CD4-positive, alpha-beta memory T cell (primary cell): ENCODE results near the gene THEM5. TPM values are rescaled to one million over a fixed set of nuclear protein-coding genes. Genes with fewer than 3 reads are reported as not detected.

Experiments used
- CTCF ChIA-PET: fragments of 350-600 bp; sonication (Branson Sonifier 250); formaldehyde crosslinking; loops from one replicate; lab custom pipeline; 2021; ENCODE audit warnings: inconsistent platforms; ENCODE audit not compliant: partially characterized antibody; lab: Charles Lee
- POLR2A ChIA-PET: fragments of 350-600 bp; sonication (Branson Sonifier 250); formaldehyde crosslinking; loops from one replicate; lab custom pipeline; 2021; ENCODE audit not compliant: partially characterized antibody; lab: Charles Lee
- DNase-seq, 5 donors: peaks; one replicate each; pipeline versions ENCODE4 v3.0.0 to v3.0.0-alpha.2; 2020 to 2022; ENCODE audit warnings: mixed read lengths in 1 of 5
- H3K27ac ChIP-seq: one replicate; pipeline ENCODE4 v1.7.0; 2013; ENCODE audit warnings: low read depth, low read length
- H3K27me3 ChIP-seq: 2 replicates; pipeline ENCODE4 v1.7.0; 2013; ENCODE audit warnings: mild to moderate bottlenecking, low read length, moderate library complexity; ENCODE audit not compliant: insufficient read depth
- H3K36me3 ChIP-seq: 2 replicates; pipeline ENCODE4 v1.7.0; 2013; ENCODE audit warnings: mild to moderate bottlenecking, low read length, moderate library complexity; ENCODE audit not compliant: insufficient read depth
- H3K4me1 ChIP-seq: 2 replicates; pipeline ENCODE4 v1.7.0; 2013; ENCODE audit warnings: mild to moderate bottlenecking, low read length, moderate library complexity; ENCODE audit not compliant: insufficient read depth
- H3K4me3 ChIP-seq, 2 donors: one replicate each; pipeline ENCODE4 v1.7.0; 2013; ENCODE audit warnings: low read length in 2 of 2, mild to moderate bottlenecking in 1 of 2
- H3K9me3 ChIP-seq, 2 donors: one replicate each; pipeline ENCODE4 v1.7.0; 2013; ENCODE audit warnings: low read length in 2 of 2, control low read depth in 1 of 2; ENCODE audit not compliant: control insufficient read depth in 1 of 2
- H3K27ac Mint-ChIP-seq, 7 donors: one replicate each; pipeline ENCODE4 v1.8.0; 2020 to 2021; ENCODE audit warnings: mixed read lengths in 7 of 7, mild to moderate bottlenecking in 6 of 7, inconsistent platforms in 3 of 7, moderate library complexity in 3 of 7
- H3K27me3 Mint-ChIP-seq, 2 donors: one replicate each; pipeline ENCODE4 v1.8.0; 2020 to 2021; ENCODE audit warnings: mixed read lengths in 2 of 2
- H3K36me3 Mint-ChIP-seq, 2 donors: one replicate each; pipeline ENCODE4 v1.8.0; 2020 to 2021; ENCODE audit warnings: mixed read lengths in 2 of 2, inconsistent platforms in 1 of 2, mild to moderate bottlenecking in 1 of 2
- H3K4me1 Mint-ChIP-seq, 4 donors: one replicate each; pipeline ENCODE4 v1.8.0; 2020 to 2021; ENCODE audit warnings: mixed read lengths in 4 of 4, mild to moderate bottlenecking in 1 of 4
- H3K4me3 Mint-ChIP-seq, 8 donors: one replicate each; pipeline ENCODE4 v1.8.0; 2020 to 2021; ENCODE audit warnings: mixed read lengths in 8 of 8, mild to moderate bottlenecking in 7 of 8, moderate library complexity in 6 of 8, inconsistent platforms in 3 of 8
- H3K9me3 Mint-ChIP-seq, 8 donors: one replicate each; pipeline ENCODE4 v1.8.0; 2020 to 2021; ENCODE audit warnings: mixed read lengths in 8 of 8, mild to moderate bottlenecking in 5 of 8, inconsistent platforms in 3 of 8, moderate library complexity in 1 of 8
- intact Hi-C: fragments of 100-400 bp; cut with micrococcal nuclease; formaldehyde crosslinking; loops from one replicate; pipeline ENCODE4 v1.15.1; 2023
- polyA plus RNA-seq, 2 donors: library from polyadenylated mRNA; unstranded; fragments of 300-500 nt; fragmentation: Illumina TruSeq; gene quantifications; one replicate each; pipeline ENCODE4 v1.2.3, GENCODE V29; 2021
- total RNA-seq, 2 experiments: library from RNA; stranded (reverse); gene quantifications; one replicate each; pipeline ENCODE4 v1.2.3, GENCODE V29; 2021

Gene THEM5
- total and polyA plus RNA-seq, 4 experiments from 2014 or later, result 0.40 TPM; not detected in 3

GRCh38 chr1:151837884-151838221, 15.7 kb downstream of the THEM5 start:
- ChIA-PET POLR2A (interaction anchor here (0.7 to 7.5 kb wide), 13 partner anchors 8 to 393 kb away, joined by 3 to 127 read pairs (median 5); partner anchors contain the start of genes RORC, S100A10, TDRKH and THEM4), CTCF (interaction anchor here (1.1 to 5.7 kb wide), 4 partner anchors 10 to 243 kb away, joined by 3 to 69 read pairs (median 20); partner anchors contain the start of gene MRPL9)
- Mint-ChIP-seq H3K36me3 (peaks cover 0 to 7% of the 10 kb centered on the region in 2 donors), H3K4me3 (peak overlapping the region; percentile 73 to 97 (median 93)), H3K27ac (peak overlapping the region; percentile 87 to 99 (median 97)), H3K9me3 (peaks cover 0 to 3% (median 0%) of the 10 kb centered on the region in 8 donors), H3K4me1 (peaks cover 40 to 84% (median 67%) of the 10 kb centered on the region in 4 donors), H3K27me3 (no peaks in the 10 kb centered on the region)
- Histone ChIP-seq H3K27me3 (no peaks in the 10 kb centered on the region), H3K27ac (peak overlapping the region; percentile 75), H3K4me1 (peaks cover 73% of the 10 kb centered on the region), H3K9me3 (no peaks in the 10 kb centered on the region), H3K4me3 (peak overlapping the region; percentile 24 to 83), H3K36me3 (no peaks in the 10 kb centered on the region)
- intact Hi-C loops, result loop anchor here (1.0 to 5.0 kb wide), 7 partner anchors 69 to 381 kb away; partner anchors contain the start of genes MRPL9, POGZ, SNX27 and THEM4
- DNase-seq, result no peak

DNA sequence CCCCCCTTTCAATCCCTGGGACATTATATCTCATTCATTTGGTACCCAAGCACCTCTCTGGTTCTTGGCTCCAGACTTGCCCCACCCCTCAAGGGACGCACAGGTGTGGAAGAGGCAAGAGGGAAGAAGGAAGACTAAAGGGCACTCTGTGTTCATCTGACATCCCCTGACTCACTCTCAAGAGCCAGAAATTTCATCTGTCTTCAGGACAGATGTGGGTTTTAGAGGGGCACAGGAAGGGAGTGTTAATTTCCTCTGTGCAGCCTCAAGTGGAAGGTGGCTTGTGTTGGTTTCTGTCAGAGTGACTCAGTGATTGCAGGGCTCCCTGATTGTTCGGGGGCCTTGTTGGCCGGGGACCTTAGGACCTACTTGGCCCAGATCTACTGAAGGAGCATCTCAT, 16.3 kb downstream of the THEM5 start:
- Mint-ChIP-seq H3K27ac (peak overlapping the region; percentile 87 to 99 (median 97)), H3K27me3 (no peaks in the 10 kb centered on the region), H3K36me3 (peaks cover 0 to 7% of the 10 kb centered on the region in 2 donors), H3K9me3 (peaks cover 0 to 3% (median 0%) of the 10 kb centered on the region in 8 donors), H3K4me1 (peaks cover 44 to 91% (median 72%) of the 10 kb centered on the region in 4 donors), H3K4me3 (peak overlapping the region; percentile 73 to 97 (median 93))
- no peaks in the 10 kb centered on the region for H3K9me3 ChIP-seq
- CTCF ChIA-PET, result interaction anchor here (0.7 to 5.7 kb wide), 30 partner anchors 9 to 393 kb away, joined by 3 to 69 read pairs (median 6); partner anchors contain the start of genes MRPL9 and TDRKH
- H3K4me3 ChIP-seq, result peak overlapping the region; percentile 24 to 83
- H3K4me1 ChIP-seq, result peaks cover 80% of the 10 kb centered on the region
- H3K27ac ChIP-seq, result peak overlapping the region; percentile 75
- intact Hi-C loops, result loop anchor here (5.0 kb wide), 5 partner anchors 70 to 380 kb away; partner anchors contain the start of genes POGZ, SNX27 and THEM4
- DNase-seq, result peak in 4 of 5 donors; percentile 35 to 73 (median 42)
- POLR2A ChIA-PET, result interaction anchor here (0.6 to 7.5 kb wide), 15 partner anchors 16 to 1698 kb away, joined by 3 to 127 read pairs (median 4); partner anchors contain the start of genes MRPL9, TDRKH and THEM4
- no peaks in the 10 kb centered on the region for H3K36me3 ChIP-seq
- no peaks in the 10 kb centered on the region for H3K27me3 ChIP-seq

DNA sequence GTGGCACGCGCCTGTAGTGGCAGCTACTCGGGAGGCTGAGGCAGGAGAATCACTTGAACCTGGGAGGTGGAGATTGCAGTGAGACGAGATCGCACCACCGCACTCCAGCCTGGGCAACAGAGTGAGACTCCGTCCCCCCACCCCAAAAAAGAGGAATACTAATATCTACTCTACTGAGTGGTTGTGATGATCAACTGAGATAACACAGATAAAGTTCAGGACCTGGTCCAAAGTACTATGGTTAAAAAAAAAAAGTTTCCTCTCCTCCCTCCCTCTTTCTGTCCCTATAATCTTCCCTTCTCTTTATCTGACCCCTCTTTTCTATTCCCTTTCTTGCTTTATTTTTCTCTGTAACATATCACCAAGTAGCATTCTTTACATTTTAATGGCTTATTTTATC, 17.9 kb downstream of the THEM5 start:
- intact Hi-C loops, result loop anchor here (5.0 kb wide), 5 partner anchors 72 to 378 kb away; partner anchors contain the start of genes POGZ, SNX27 and THEM4
- Mint-ChIP-seq H3K27ac (peak overlapping the region in 5 of 7 donors; percentile 2 to 97 (median 44)), H3K27me3 (no peaks in the 10 kb centered on the region), H3K9me3 (peaks cover 0 to 3% (median 0%) of the 10 kb centered on the region in 8 donors), H3K4me3 (peak overlapping the region in 1 of 8 donors; percentile 3), H3K4me1 (peaks cover 51 to 92% (median 75%) of the 10 kb centered on the region in 4 donors), H3K36me3 (peaks cover 0 to 7% of the 10 kb centered on the region in 2 donors)
- Histone ChIP-seq H3K9me3 (no peaks in the 10 kb centered on the region), H3K27ac (no peak overlapping the region), H3K36me3 (no peaks in the 10 kb centered on the region), H3K27me3 (no peaks in the 10 kb centered on the region), H3K4me3 (no peak overlapping the region), H3K4me1 (peaks cover 93% of the 10 kb centered on the region)
- no peak for DNase-seq
- ChIA-PET POLR2A (interaction anchor here (0.9 to 12.4 kb wide), 9 partner anchors 15 to 242 kb away, joined by 3 to 233 read pairs (median 8); partner anchors contain the start of genes MRPL9 and TDRKH), CTCF (interaction anchor here (0.6 to 5.7 kb wide), 31 partner anchors 8 to 495 kb away, joined by 3 to 69 read pairs (median 6); partner anchors contain the start of genes MRPL9, TDRKH and TUFT1)

DNA sequence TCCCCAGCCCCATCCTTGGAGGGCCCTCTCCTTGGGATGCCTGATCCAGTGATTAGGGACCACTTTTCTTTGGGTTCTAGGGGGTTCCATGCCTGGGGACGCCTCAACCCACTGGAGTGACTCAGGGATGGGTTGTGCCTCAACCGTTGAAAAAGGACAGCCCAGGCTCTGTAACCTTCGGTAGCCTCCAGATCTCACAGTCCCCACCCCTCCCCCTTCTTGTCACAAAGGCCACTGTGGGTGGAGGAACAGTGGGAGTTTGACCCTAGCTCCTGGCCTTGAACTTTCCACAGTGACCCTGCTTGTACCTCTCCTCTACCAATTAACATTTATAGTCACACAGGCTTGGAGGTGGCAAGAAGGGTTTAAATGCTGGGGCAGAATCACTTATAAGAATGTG, 19.3 kb downstream of the THEM5 start:
- Histone ChIP-seq H3K27me3 (no peaks in the 10 kb centered on the region), H3K27ac (peak overlapping the region; percentile 37), H3K36me3 (no peaks in the 10 kb centered on the region), H3K4me3 (no peak overlapping the region), H3K4me1 (peaks cover 93% of the 10 kb centered on the region), H3K9me3 (no peaks in the 10 kb centered on the region)
- intact Hi-C loops, result no loop called here
- Mint-ChIP-seq H3K27me3 (no peaks in the 10 kb centered on the region), H3K36me3 (peaks cover 0 to 2% of the 10 kb centered on the region in 2 donors), H3K4me3 (peak overlapping the region in 4 of 8 donors; percentile 73 to 85 (median 82)), H3K9me3 (peaks cover 0 to 5% (median 0%) of the 10 kb centered on the region in 8 donors), H3K27ac (peak overlapping the region; percentile 71 to 95 (median 90)), H3K4me1 (peaks cover 60 to 92% (median 75%) of the 10 kb centered on the region in 4 donors)
- ChIA-PET POLR2A (interaction anchor here (1.1 to 12.4 kb wide), 4 partner anchors 16 to 71 kb away, joined by 3 to 233 read pairs (median 6); partner anchors contain the start of gene MRPL9), CTCF (interaction anchor here (0.5 to 5.7 kb wide), 14 partner anchors 12 to 390 kb away, joined by 3 to 69 read pairs (median 5); partner anchors contain the start of gene MRPL9)
- DNase-seq, result no peak

DNA sequence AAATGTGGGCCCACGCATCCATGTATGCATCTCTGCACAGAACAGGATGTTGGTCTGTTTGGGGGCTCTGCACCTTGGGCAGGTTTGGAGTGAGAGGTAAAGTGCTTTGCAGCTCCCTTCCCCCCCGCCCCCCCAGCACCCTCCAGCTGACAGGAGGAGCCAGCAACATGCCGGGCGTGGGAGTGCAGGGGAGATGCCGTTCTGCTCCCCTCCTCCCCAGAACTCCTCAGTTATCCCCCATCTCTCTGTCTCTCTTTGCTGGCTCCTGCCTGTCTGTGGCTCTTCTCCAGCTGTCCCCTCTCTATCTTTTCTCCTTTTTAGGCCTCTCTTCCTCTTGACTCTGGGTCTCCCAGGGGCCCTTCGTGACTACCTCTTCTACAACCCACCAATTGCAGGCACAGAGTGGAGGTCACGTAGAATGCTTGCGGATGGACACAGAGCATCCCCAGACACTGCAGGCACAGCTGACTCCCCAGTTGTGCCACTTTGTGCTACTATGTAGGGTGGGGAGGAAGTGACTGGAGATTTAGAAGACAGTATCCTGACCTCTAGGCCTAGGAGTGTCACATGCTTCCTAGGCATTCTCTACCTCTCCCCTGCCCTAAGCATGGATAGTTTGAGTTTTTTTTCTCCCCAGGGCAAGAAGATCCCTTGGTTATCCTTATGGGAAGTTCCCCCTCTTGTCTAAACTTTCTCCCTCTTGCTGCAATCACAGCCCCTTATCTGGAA, 20.2 kb downstream of the THEM5 start:
- Mint-ChIP-seq H3K27me3 (no peaks in the 10 kb centered on the region), H3K9me3 (peaks cover 0 to 5% (median 0%) of the 10 kb centered on the region in 8 donors), H3K4me3 (peak overlapping the region; percentile 73 to 85 (median 78)), H3K27ac (peak overlapping the region; percentile 90 to 95 (median 92)), H3K36me3 (peaks cover 0 to 2% of the 10 kb centered on the region in 2 donors), H3K4me1 (peaks cover 64 to 96% (median 81%) of the 10 kb centered on the region in 4 donors)
- H3K4me3 ChIP-seq, result no peak overlapping the region
- H3K9me3 ChIP-seq, result no peaks in the 10 kb centered on the region
- intact Hi-C loops, result no loop called here
- peak overlapping the region; percentile 37 for H3K27ac ChIP-seq
- ChIA-PET POLR2A (interaction anchor here (0.7 to 12.4 kb wide), 4 partner anchors 16 to 59 kb away, joined by 3 to 233 read pairs (median 6); no protein-coding TSS in a partner anchor), CTCF (interaction anchor here (1.0 to 5.7 kb wide), 8 partner anchors 11 to 238 kb away, joined by 3 to 69 read pairs (median 6); partner anchors contain the start of genes MRPL9 and TDRKH)
- no peaks in the 10 kb centered on the region for H3K36me3 ChIP-seq
- no peak for DNase-seq
- peaks cover 96% of the 10 kb centered on the region for H3K4me1 ChIP-seq
- H3K27me3 ChIP-seq, result no peaks in the 10 kb centered on the region

GRCh38 chr1:151832318-151832980, 21.1 kb downstream of the THEM5 start:
- H3K4me1 ChIP-seq, result peaks cover 100% of the 10 kb centered on the region
- POLR2A ChIA-PET, result interaction anchor here (1.2 to 12.4 kb wide), 3 partner anchors 15 to 69 kb away, joined by 3 to 233 read pairs (median 18); partner anchors contain the start of gene MRPL9
- no peak for DNase-seq
- no peaks in the 10 kb centered on the region for H3K27me3 Mint-ChIP-seq
- no peaks in the 10 kb centered on the region for H3K36me3 ChIP-seq
- peak overlapping the region; percentile 74 to 87 (median 81) for H3K4me3 Mint-ChIP-seq
- CTCF ChIA-PET, result interaction anchor here (0.6 to 5.7 kb wide), 6 partner anchors 16 to 237 kb away, joined by 3 to 69 read pairs (median 4); partner anchors contain the start of gene TDRKH
- peaks cover 67 to 100% (median 85%) of the 10 kb centered on the region in 4 donors for H3K4me1 Mint-ChIP-seq
- peak overlapping the region; percentile 88 to 95 (median 93) for H3K27ac Mint-ChIP-seq
- no peaks in the 10 kb centered on the region for H3K27me3 ChIP-seq
- H3K27ac ChIP-seq, result peak overlapping the region; percentile 34
- peaks cover 0 to 2% of the 10 kb centered on the region in 2 donors for H3K36me3 Mint-ChIP-seq
- H3K9me3 ChIP-seq, result no peaks in the 10 kb centered on the region
- intact Hi-C loops, result no loop called here
- no peak overlapping the region for H3K4me3 ChIP-seq
- H3K9me3 Mint-ChIP-seq, result peaks cover 0 to 5% (median 0%) of the 10 kb centered on the region in 8 donors
